A673 (cell line): ENCODE measurements around the gene CLDND2.

Source experiments
- CTCF ChIP-seq: fragments of 300-800, 200-600 bp; sonication (generic); conservative IDR thresholded peaks from 2 replicates; pipeline ENCODE4 v1.5.1; 2017; ENCODE audit warnings: low read depth, mild to moderate bottlenecking, antibody characterized with exemption, low read length, moderate library complexity, mixed read lengths
- EZH2 ChIP-seq: fragments of 200-600 bp; sonication (generic); IDR thresholded peaks from 2 replicates; pipeline ENCODE4 v1.6.1; 2017; ENCODE audit warnings: borderline replicate concordance, low read depth, mild to moderate bottlenecking, mixed read lengths, antibody characterized with exemption, low read length; ENCODE audit not compliant: poor library complexity, severe bottlenecking

- no peak for TF ChIP-seq CTCF
- TF ChIP-seq EZH2: no peak
Measured at GRCh38 chr19:51318687-51319648, 49.8 kb downstream of the CLDND2 start.
